Hepatic stellate cell (primary cell): ENCODE data around the gene ELOVL2.

Experiments
- DNase-seq: peaks from one replicate; pipeline ENCODE4 v3.0.0; 2011; ENCODE audit warnings: low spot score

ELOVL2 gene

DNA sequence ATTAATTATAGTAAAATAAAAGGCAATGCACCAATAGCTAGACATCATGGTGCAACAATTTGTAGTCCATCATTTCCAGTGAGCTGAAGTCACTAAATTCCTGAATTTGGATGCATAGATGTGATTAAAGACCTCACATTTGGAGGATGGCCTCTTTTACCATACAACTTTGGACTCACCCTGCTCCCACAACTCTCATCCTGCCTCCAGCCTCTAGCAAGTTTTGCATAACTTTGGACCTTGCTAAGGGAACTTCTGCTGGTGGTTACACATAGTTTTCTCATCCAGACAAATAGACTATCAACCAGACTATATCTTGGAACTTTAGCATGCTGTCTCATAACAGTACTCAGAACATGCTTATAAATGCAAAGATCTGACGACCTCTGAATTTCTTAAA lies 12.8 kb upstream of the ELOVL2 start:
- DNase-seq = no peak

DNA sequence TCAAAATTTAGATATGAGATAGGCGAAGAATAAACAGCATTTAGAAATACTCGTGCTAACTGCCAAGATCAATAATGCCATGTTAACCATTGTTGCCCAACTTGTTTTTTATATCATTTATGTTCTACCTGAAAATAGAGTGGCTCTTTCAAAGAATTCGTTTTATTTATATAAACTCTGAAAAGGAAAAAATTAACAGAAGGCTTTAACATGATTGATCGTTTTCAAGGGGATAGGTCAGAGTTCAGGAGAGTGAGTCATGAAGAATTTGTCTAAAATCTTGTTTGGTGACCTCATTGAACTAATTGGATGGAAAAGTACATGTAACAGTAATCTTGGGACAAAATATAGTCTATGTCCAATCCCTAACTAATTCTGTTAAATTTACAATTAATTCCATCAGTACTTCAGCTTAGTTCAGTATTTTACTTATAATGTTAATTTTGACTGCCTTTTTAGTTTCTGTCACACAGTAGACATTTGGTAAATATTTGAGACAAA lies 11.1 kb upstream of the ELOVL2 start:
- DNase-seq = no peak

DNA sequence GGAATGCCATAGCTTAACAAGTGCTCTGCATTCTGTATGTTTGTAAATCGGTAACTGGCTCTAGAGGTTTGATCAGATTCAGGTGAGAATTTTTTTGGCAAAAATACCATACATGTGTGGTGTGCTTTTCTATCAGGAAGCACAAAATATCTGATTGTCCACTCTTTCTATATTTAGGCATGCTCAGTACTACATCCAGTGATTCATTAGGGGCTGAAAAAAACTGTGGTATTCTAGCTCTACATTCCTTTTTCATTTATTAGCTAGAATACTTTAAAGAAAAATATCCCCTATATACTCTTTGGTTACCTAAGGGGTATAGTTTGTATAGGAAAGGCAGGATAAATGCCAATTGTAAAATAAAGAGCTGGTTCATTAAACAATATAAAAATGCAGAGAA lies 10.6 kb upstream of the ELOVL2 start:
- DNase-seq = peak; percentile 46

DNA sequence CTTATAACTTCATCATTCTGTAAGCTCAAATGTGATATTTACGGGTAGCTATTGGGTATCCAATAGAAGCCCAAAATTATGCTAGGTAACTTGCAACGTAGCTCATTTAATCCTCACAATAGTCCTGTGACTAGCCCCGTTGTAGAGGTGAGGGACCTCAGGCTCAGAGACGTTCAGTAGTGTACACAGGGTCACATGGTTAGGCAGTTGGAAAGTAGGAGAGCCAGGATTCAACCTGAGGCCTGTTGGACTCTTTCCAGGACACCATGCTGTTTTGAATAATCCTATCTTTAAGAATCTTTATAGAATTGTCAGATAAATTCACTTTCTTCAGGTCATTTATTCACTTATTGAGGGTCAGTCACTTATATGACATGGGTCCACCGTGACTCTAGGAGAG lies 9.2 kb upstream of the ELOVL2 start:
- DNase-seq = no peak

DNA sequence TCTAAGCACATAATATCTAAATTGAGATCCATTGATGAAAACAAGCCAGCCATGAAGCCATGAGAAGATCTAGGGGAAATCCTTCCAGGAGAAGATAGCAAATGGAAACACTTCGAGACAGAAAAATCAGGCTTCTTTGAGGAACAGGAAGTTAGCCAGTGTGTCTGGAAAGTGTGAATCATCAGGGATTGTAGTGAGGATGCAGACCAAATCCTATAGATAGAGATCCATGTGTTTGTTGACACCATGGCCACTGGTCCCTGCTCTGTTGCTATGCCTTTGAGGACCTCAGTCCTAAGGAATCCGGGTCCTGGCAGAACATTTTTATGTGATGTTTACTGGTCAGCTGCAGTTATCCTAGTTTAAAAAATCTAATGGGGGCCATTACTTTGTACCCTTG lies 6.6 kb upstream of the ELOVL2 start:
- DNase-seq = peak; percentile 53

DNA sequence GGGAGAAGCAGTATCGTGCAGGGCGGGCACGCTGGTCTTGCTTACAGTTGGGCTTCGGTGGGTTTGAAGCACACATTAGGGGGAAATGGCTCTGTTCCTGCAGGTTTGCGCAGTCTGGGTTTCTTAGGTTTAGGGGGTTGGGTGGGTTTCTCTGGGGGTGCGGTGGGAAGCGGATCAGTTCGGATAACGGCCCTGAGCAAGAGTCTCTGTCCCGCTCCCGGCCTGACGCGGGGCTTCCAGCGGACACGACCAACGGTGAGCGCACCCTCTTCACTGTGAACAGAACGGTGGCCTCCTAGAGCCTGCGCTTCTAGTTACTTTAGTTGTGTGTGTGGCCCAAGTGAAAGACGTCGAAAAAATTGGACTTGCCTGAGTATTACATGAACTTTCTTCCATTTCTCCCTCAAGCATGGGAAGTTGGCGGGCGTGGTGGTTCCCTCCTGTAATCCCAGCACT lies 635 bp upstream of the ELOVL2 start:
- DNase-seq = no peak

DNA sequence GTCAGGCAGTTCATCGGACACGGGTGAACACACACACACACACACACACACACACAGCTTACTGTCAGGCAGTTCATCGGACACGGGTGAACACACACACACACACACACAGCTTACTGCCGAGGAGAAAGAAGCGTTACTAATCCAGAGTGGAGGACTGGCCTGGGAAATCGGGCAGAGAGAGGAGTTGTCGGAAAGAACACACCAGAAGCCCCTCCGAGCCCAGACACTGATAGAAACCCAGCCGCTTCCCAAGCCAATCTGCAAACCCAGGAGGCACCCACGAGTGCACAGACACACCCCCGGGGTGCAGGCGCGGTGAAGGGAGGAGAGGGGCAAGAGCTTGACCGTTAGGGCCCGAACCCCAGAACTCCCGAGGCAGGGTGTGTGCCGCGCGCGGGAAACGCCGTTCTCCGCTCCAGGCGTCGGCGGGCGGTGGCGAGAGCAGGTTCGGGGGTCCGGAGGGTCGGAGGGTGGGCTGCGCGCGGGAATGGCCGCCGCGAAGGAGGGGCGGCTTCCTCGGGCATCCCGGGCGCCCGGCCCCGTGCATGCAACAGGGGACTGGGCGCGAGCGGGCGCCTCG lies 636 bp downstream of the ELOVL2 start:
- DNase-seq = no peak

DNA sequence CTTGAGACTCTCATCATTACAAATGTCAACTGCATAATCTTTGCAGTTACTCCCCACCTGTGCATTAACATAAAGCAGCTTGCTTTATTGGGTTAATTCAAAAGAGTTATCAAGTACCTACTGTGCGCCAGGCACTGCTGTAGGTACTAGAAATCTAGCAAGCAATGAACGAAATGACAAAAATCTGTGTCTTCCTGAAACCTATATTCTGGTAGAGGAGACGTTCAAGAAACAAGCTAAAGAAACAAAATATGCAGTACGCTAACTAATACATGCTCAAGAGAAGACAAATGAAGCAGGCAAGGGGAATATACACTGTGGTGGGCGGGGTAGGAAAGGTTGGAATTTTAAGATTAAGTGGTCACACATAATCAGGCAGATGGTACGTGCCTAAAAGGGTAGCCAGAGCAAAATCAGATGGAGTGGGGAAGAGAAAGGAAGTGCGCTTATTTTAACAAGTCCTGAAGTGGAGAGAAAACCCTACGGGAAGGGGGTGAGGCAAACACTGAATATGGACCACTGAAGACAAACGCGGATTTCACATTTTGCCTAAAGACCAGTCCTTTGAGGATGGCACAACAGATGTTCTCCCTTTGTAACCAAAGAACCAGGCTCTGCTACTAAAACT lies 1.2 kb downstream of the ELOVL2 start:
- no peak for DNase-seq

DNA sequence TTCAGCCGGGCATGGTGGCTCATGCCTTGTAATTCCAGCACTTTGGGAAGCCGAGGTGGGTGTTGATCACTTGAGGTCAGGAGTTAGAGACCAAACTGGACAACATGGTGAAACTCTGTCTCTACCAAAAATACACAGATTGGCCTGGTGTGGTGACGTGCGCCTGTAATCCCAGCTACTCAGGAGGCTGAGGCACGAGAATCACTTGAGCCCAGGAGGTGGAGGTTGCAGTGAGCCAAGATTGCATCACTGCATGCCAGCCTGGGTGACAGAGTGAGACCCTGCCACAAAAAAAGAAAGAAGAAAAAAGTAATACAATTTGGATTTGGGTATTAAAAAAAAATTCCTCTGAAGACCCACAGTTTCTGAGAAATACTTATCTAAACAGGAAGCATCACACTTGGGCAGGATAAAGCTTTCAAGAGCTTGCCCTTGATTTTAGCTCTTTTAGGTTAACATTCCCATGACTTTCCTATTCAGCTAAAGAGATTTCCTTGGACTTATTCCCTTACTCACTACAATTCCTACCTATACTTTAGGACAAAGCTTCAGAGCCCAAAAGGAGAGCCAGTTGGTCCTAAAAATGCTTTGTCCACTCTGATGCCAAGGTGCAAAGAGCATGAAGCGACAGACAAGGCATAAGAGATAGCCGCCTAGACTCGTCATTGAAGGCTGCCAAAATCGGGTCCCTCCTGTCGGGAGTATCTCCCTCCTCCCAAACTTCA lies 1.9 kb downstream of the ELOVL2 start:
- DNase-seq = no peak

DNA sequence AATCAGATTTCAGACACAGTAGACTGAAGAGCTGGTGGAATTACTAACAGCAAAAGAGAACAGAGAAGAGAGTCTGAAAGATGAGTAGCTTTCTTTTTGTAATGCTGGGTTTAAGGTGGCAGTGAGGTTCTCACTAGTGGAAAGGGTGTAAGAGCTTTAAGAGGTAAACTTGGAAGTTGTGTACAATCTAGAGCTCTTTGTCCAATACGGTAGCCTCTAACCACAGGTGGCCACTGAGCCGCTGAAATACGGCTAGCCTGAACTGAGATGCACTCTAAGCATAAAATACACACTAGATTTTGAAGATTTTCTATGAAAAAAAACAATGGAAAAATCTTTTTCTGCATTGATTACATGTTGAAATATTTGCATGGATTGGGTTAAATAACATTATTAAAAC lies 4.0 kb downstream of the ELOVL2 start:
- no peak for DNase-seq

DNA sequence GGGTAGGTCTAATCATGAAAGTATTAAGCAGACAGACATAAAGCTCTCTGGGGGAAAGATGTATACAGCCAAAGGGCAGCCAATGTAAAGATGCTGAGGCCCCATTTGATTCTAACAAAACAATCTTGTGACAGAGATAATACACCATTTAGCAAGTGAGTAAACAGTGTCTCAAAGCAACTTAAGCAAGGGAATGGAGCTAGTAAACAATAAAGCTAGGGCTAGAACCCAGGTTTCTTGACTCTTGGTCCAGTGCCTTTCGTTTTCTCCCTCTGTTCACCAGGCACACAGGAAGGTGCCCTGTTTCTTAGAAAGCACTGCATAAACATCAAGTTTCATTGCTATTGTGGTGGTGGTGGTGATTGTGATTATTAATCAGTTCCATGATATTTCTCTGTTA lies 5.1 kb downstream of the ELOVL2 start:
- no peak for DNase-seq

DNA sequence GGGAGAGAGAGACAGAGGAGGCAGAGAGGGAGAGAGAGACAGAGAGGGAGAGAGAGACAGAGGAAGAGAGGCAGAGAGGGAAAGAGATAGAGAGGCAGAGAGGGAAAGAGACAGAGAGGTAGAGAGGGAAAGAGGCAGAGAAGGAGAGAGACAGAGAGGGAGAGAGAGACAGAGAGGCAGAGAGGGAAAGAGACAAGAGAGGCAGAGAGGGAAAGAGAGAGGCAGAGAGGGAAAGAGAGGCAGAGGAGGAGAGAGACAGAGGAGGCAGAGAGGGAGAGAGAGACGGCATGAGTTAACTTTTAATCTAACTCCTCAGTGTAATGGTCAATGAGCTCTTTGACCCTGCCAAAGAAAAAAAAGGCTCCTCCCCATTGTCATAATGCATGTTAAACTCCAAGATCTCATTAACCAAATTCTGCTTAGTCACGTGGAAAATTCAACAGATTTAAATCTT lies 7.1 kb downstream of the ELOVL2 start:
- DNase-seq = no peak

DNA sequence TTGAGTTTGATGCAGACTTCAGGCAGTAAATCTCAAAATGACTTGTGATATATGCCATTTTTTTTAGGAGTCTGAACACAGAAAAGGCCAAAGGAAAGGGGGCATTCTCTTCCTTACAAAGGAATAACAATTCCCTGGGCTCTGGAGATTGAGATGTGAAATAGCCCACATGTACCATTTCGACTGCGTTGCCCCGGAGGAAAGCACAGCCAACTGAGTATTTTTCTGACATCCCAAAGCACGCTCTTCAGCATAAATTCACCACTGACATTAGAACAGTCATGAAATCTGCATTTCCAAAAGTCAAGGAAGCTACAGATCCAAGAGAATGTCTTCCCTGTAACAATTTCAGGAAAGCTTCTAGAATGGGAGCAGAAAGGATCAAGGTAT lies 7.8 kb downstream of the ELOVL2 start:
- no peak for DNase-seq

DNA sequence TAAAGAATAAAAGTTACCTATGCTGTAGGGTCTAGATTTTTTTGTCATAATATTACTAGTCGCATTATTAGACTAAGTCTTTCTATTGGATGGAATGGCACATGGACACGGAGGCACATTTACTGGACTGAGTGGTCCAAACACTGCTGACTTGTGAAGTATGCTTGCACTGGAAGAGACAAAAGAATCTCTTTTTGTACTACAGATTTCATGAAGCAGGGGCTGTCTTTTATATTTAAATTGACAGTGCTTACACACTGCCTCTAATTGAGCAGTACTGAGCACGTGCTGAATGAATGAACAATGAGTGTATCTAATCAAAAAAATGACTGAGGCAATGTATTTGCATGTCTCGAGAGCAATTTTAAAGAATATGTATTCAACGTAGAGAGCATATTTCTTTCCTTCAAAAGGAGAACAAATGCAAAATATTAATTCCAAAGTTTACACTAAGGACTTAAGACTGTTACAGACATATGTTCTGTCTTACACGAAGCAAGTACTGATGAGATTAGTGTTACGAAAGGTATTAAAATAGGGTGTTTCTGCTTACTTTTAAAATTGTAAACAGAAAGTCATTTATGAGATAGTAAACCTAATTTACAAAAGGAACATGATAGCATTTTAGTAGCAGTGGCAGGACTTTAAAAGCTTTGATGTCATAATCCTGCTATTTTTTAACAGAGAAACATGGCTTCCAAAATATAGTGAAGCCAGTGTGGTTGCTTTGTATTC lies 8.3 kb downstream of the ELOVL2 start:
- no peak for DNase-seq

DNA sequence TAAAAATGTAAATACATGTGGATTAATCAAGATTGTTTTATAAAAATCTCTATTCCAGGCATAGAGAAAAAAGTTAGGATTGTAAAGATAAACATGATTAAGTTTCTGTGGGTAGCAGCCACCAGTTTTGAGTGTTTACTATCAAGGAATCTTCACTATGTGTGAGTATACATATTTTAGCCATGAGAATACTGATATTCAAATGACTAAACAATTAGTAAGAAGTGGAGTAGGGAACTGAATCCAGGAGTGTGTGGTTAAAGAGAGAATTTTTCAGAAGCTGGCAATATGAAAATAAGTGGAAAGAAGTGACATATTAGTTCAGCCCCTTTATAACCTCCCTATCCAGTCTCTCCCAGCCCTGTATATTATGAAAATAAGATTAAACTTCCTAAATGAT lies 10.3 kb downstream of the ELOVL2 start:
- peak; percentile 67 for DNase-seq

DNA sequence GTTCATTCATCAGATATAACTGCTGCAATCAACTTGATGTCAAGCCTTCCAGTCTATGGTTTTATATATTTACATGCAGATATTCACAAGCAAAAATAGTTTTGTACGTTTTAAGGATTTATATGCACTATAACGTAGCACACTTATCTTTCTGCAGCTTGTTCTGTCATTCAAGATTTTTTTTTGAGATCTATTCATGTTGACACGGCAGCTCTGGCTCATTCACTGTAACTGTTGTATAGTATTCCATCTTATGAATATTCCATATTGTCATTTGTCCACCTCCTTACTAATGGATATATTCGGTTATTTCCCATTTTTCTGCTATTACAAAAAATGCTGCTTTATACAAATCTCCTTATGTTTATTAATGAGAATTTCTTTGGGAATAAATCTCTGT lies 13.2 kb downstream of the ELOVL2 start:
- DNase-seq = no peak

DNA sequence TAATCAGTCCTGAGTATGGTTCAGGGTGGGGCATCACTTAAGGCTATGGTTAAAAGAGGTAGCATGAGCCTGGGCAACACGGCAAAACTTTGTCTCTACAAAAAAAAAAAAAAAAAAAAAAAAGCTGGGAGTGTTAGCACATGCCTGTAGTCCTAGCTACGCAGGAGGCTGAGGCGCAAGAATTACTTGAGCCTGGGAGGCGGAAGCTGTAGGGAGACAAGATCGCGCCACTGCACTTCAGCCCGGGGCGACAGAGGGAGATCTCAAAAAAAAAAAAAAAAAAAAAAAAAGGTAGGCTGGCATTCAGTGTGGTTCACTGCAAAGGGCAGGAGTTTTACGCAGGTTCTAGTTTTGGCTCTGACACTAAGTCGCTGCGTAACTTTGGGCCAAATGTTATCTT lies 15.1 kb downstream of the ELOVL2 start:
- no peak for DNase-seq

DNA sequence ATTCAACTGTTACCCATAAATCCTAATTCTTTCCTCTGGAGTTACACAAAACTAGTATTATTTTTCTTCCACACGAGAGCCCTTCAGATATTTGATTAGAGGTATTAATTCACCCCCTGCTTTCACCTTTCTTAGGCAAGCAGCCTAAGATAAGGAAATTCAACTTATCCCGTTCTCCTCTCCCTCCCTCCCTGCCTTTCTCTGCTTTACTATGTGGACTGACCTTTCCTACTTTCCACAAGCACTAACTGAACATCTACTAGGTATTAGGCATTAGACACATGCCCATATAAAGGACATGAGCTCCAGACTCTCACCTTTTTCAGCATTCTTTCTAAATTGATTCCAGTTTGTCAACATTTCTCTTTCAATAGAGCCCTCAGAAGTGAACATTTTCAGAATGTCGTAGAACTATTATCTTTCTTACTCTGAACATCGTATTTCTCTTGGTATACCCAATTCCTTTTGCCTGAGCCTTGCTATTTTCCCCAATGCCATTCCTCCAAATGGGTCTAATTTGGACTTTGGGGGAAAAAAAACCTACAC lies 16.5 kb downstream of the ELOVL2 start:
- no peak for DNase-seq

DNA sequence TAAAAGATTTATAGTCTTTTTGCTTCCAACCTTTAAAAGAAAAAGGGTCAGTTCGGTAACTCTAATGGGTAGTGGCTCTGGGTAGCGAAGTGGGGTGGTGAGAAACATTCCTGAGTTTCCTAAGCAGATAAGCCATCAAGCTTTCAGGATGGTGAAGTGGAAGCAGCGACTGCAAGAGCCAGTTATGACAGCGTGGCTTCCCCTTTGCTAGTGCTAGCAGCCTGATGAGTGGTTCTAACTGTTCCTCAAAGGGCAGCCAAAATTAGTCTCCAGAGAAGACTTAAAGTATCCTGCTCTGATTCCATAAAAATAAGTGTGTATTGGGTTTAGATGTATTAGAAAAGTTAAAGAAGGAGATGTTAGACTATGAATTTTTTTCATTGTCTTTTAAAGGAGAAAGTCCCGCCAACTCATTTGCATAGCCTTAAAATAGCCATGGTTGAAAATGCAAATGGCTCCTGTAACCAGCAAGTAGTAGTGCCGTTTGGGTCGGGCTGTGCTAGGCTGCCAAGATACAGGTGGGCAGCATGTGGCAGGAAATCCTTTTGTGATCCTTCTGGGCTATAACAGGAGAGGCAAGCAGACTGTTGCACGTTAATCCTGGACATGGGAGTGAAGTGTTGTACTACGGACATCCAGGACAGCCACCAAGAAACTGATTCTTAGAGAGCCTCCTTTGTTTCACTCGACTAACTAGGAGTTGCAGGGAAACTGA lies 18.0 kb downstream of the ELOVL2 start:
- no peak for DNase-seq

DNA sequence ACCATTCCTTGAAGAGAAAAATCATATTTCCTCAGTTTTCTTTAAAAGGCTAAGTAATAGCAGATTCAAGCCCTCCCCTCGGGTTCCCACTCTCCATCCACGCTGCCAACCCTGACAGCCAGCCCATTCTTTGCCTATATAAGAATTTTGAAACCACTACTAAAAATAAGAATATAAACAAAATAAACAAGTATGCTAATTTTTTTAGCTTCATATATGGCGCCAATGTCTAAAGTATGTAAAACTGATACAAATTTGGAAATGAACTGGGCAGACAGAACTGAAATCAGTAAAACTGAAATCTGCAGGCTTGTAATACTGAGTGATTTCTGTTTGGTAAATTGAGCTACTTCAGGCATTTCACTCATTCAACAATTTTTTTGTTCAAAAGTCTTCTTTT lies 19.0 kb downstream of the ELOVL2 start:
- DNase-seq = no peak

DNA sequence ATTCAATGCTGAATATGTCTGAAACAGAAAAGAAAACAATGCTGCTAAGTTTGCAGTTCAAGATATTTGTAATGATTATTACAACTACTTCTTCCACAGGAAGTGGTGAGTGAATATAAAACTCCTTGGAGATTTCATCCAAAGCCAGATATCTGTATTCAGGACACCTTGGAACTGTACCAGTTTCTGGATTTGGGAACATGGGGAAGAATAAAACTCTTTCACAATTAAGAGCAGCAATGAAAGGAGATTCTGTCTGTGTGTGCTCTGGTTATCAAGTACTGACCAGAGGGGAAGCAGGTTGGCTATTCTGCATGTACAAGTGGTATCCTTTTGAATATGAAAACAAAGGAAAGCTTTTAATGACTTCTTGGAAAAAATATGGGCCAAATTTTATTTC lies 21.1 kb downstream of the ELOVL2 start:
- DNase-seq = no peak

DNA sequence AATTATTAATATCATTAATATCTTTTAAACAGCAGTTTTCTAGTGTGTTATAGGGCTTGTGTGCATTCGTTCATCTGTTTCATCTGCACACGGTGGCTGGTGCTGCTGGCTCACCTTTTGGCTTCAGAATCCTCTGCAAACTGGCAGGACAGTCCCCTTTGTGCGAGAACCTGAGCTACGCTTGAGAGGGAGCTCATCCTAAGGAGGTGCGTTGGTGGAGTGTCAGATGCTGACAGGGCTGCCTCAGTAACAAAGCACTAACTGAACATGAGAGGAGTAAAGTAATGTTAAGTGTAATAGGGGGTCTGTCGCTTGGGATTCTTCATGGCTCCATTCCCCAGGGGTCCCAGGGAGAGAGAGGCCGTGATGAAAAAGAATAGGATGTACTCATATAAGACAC lies 22.4 kb downstream of the ELOVL2 start:
- no peak for DNase-seq
